Vagina (tissue), 2 donors: ENCODE data around the gene GCH1. TPM values are rescaled to one million over a fixed set of nuclear protein-coding genes. Genes with fewer than 3 reads are reported as not detected.
"Not testable (repeated sequence)": the region's sequence is repeated elsewhere in the genome, so short reads cannot be mapped to it uniquely, and the experiment has no call there.

ENCODE experiments used
- DNase-seq, 2 donors: peaks; one replicate each; pipeline ENCODE4 v3.0.0-alpha.2; 2017; ENCODE audit errors: extremely low spot score in 2 of 2
- H3K27ac ChIP-seq: fragments of 200-600 bp; sonication (generic); one replicate; pipeline ENCODE4 v1.5.1; 2019
- H3K27me3 ChIP-seq: fragments of 200-600 bp; sonication (generic); one replicate; pipeline ENCODE4 v1.5.1; 2019
- H3K36me3 ChIP-seq, 2 donors: fragments of 200-600 bp; sonication (generic); one replicate each; pipeline ENCODE4 v1.5.1; 2017 to 2019
- H3K4me1 ChIP-seq: fragments of 200-600 bp; sonication (generic); one replicate; pipeline ENCODE4 v1.5.1; 2019
- H3K4me3 ChIP-seq, 2 donors: fragments of 200-600 bp; sonication (generic); 1 replicate in 1 of 2; 2 replicates in 1 of 2; pipeline ENCODE4 v1.5.1; 2016 to 2019
- H3K9me3 ChIP-seq: fragments of 200-600 bp; sonication (generic); one replicate; pipeline ENCODE4 v1.5.1; 2019
- CTCF ChIP-seq, 3 experiments: fragments of 450-650 bp in 2 of 3; fragments of 200-600 bp in 1 of 3; sonication (generic) in 1 of 3; IDR thresholded peaks; one replicate each; pipeline ENCODE4 v1.5.1; 2017 to 2019; ENCODE audit warnings: antibody characterized with exemption in 3 of 3, mild to moderate bottlenecking in 2 of 3, moderate library complexity in 2 of 3
- POLR2A ChIP-seq, 2 donors: fragments of 450-650 bp; IDR thresholded peaks; one replicate each; pipeline ENCODE4 v1.6.1; 2017; ENCODE audit warnings: antibody characterized with exemption in 2 of 2, mild to moderate bottlenecking in 2 of 2, moderate library complexity in 2 of 2
- POLR2AphosphoS5 ChIP-seq, 2 donors: sonication (generic); formaldehyde crosslinking; IDR thresholded peaks; one replicate each; pipeline ENCODE4 v1.9.0; 2017; ENCODE audit warnings: antibody characterized with exemption in 2 of 2, mild to moderate bottlenecking in 2 of 2, low read depth in 1 of 2; ENCODE audit not compliant: insufficient read depth in 1 of 2
- intact Hi-C: fragments of 100-400 bp; cut with DNase I; formaldehyde crosslinking; loops from one replicate; pipeline ENCODE4 v1.15.1; 2023
- total RNA-seq: library from RNA; depleted of rRNA; stranded (reverse); fragments of >200 nt; gene quantifications from one replicate; pipeline ENCODE4 v1.2.3, GENCODE V29; 2016

The GCH1 gene
- total RNA-seq, 1 donor from 2014 or later, result 22.1 TPM

DNA sequence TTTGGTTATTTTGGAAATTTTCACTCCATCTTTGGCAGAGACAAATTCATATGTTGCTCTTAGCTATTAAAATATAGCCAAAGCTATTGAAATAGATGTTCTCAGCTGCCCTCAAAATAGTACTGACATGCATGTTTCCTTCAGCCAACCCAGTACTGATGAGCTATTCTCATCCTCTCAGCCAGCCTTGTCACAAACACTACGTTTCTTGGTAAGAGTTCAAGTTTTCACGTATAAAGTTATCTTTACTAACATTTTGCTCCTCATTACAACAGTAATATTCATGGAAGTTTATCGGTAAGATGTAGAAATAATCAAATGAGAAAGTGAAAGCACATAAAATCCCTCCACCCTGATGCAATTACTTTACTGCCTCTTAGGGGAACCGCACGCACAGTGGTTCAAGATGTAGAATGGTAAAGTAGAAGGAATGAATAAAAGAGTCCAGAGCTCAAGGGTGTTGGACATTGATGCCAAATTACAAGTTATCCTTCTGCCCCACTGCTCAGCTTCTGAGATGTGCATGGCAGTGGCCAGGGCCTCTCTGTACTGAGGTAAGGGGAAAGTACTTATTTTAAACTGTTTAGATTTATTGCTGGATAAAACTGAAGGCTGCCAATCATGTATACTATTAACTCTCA, 20.7 kb downstream of the GCH1 start:
- H3K36me3 ChIP-seq, result no peaks in the 10 kb centered on the region
- peak in 1 of 2 donors; percentile 7 for TF ChIP-seq POLR2AphosphoS5 (IDR thresholded peaks at IDR 0.05; ENCODE audit: insufficient read depth in 1 of 2, low read depth in 1 of 2)
- TF ChIP-seq POLR2A (IDR thresholded peaks at IDR 0.05), result no peak
- TF ChIP-seq CTCF (IDR thresholded peaks at IDR 0.05), result no peak
- peak overlapping the region; percentile 43 to 48 for H3K4me3 ChIP-seq
- no peaks in the 10 kb centered on the region for H3K4me1 ChIP-seq
- no peaks in the 10 kb centered on the region for H3K9me3 ChIP-seq
- H3K27ac ChIP-seq, result peak overlapping the region; percentile 76
- no peak for DNase-seq
- H3K27me3 ChIP-seq, result no peaks in the 10 kb centered on the region
- intact Hi-C loops, result no loop called here

GRCh38 chr14:54881235-54881760, 21.3 kb downstream of the GCH1 start:
- H3K4me1 ChIP-seq, result no peaks in the 10 kb centered on the region
- H3K36me3 ChIP-seq, result no peaks in the 10 kb centered on the region
- H3K27me3 ChIP-seq, result no peaks in the 10 kb centered on the region
- peak overlapping the region; percentile 43 to 48 for H3K4me3 ChIP-seq
- H3K27ac ChIP-seq, result peak overlapping the region; percentile 76
- no peak for DNase-seq
- TF ChIP-seq POLR2AphosphoS5 (IDR thresholded peaks at IDR 0.05; ENCODE audit: insufficient read depth in 1 of 2, low read depth in 1 of 2) (peak in 1 of 2 donors; percentile 63), POLR2A (IDR thresholded peaks at IDR 0.05) (no peak)
- H3K9me3 ChIP-seq, result no peaks in the 10 kb centered on the region
- intact Hi-C loops, result no loop called here

GRCh38 chr14:54877703-54878021, 25.0 kb downstream of the GCH1 start:
- peak in 1 of 2 donors; percentile 29 for DNase-seq
- H3K9me3 ChIP-seq, result no peaks in the 10 kb centered on the region
- H3K4me3 ChIP-seq, result no peak overlapping the region
- no peaks in the 10 kb centered on the region for H3K27me3 ChIP-seq
- intact Hi-C loops, result no loop called here
- H3K4me1 ChIP-seq, result no peaks in the 10 kb centered on the region
- no peaks in the 10 kb centered on the region for H3K36me3 ChIP-seq
- no peak for TF ChIP-seq POLR2A (IDR thresholded peaks at IDR 0.05)
- TF ChIP-seq POLR2AphosphoS5 (IDR thresholded peaks at IDR 0.05; ENCODE audit: insufficient read depth in 1 of 2, low read depth in 1 of 2), result no peak
- TF ChIP-seq CTCF (IDR thresholded peaks at IDR 0.05), result no peak
- H3K27ac ChIP-seq, result no peak overlapping the region

DNA sequence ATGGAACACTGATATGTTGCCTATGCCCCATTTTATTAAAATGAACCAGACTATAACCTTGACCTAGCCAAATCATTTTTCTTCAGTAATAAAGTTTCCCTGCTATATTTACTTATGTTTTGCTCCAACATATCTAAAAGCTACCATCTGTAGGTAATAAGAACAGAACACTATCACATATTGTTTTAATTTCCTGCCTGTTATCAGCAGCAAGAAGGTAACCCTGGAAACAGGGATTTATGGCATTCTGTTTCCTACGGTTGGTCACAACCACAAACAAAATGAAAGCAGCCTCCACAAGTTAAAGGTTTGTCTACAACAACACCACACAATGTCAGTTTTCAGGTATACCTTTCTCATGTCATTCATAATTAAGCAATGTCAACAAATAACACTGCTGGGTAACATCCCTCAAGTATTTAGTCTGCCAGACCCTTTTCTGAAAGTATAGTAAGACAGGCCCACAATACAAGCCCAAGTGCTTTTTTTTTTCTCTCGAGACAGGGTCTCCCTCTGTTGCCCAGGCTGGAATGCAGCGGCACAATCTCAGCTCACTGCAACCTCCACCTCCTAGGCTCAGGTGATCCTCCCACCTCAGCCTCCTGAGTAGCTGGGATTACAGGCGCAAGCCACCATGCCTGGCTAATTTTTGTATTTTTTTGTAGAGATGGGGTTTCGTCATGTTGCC, 25.5 kb downstream of the GCH1 start:
- intact Hi-C loops, result no loop called here
- H3K36me3 ChIP-seq, result no peaks in the 10 kb centered on the region
- H3K27me3 ChIP-seq, result no peaks in the 10 kb centered on the region
- no peak for DNase-seq
- H3K4me3 ChIP-seq, result no peak overlapping the region
- TF ChIP-seq POLR2AphosphoS5 (IDR thresholded peaks at IDR 0.05; ENCODE audit: insufficient read depth in 1 of 2, low read depth in 1 of 2), result no peak
- TF ChIP-seq CTCF (IDR thresholded peaks at IDR 0.05), result no peak
- no peak for TF ChIP-seq POLR2A (IDR thresholded peaks at IDR 0.05)
- no peak overlapping the region for H3K27ac ChIP-seq
- H3K9me3 ChIP-seq, result no peaks in the 10 kb centered on the region
- H3K4me1 ChIP-seq, result no peaks in the 10 kb centered on the region

DNA sequence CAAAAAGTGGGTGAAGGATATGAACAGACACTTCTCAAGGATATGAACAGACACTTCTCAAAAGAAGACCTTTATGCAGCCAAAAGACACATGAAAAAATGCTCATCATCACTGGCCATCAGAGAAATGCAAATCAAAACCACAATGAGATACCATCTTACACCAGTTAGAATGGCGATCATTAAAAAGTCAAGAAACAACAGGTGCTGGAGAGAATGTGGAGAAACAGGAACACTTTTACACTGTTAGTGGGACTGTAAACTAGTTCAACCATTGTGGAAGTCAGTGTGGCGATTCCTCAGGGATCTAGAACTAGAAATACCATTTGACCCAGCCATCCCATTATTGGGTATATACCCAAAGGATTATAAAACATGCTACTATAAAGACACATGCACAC, 27.0 kb downstream of the GCH1 start:
- H3K4me3 ChIP-seq, H3K9me3 ChIP-seq, intact Hi-C loops, H3K36me3 ChIP-seq, H3K4me1 ChIP-seq, H3K27me3 ChIP-seq, H3K27ac ChIP-seq, DNase-seq: not testable (repeated sequence)

DNA sequence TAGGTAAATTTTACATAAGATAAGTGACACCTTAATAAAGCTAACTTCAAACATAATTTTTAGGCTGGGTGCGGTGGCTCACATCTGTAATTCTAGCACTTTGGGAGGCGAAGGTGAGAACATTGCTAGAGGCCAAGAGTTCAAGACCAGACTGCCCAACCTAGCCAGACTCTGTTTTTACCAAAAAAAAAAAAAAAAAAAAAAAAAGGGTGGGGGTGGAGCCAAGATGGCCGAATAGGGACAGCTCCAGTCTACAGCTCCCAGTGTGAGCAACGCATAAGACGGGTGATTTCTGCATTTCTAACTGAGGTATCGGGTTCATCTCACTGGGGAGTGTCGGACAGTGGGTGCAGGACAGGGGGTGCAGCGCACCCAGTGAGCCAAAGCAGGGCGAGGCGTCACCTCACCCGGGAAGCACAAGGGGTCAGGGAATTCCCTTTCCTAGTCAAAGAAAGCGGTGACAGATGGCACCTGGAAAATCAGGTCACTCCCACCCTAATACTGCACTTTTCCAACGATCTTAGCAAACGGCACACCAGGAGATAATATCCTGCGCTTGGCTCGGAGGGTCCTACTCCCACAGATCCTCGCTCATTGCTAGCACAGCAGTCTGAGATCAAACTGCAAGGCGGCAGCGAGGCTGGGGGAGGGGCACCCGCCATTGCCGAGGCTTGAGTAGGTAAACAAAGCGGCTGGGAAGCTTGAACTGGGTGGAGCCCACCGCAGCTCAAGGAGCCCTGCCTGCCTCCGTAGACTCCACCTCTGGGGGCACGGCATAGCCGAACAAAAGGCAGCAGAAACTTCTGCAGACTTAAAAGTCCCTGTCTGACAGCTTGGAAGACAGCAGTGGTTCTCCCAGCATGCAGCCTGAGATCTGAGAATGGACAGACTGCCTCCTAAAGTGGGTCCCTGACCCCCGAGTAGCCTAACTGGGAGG, 32.2 kb downstream of the GCH1 start:
- H3K9me3 ChIP-seq, intact Hi-C loops: not testable (repeated sequence)

More for the DNA sequence above, 32.2 kb downstream of the GCH1 start:
- not testable (repeated sequence) for H3K27me3 ChIP-seq, H3K36me3 ChIP-seq, H3K4me1 ChIP-seq, DNase-seq
- Histone ChIP-seq H3K27ac (peak overlapping the region; percentile 66), H3K4me3 (peak overlapping the region; percentile 41 to 55)
